GM18858 (cell line): ENCODE measurements around the gene CYP26A1.
"Not testable (repeated sequence)": the region's sequence is repeated elsewhere in the genome, so short reads cannot be mapped to it uniquely, and the experiment has no call there.

ENCODE experiments used
- ATAC-seq: cut with Tn5 transposase; IDR thresholded peaks from one replicate; pipeline ENCODE4 v1.9.1; 2021; ENCODE audit not compliant: unreplicated experiment

The CYP26A1 gene

GRCh38 chr10:93077860-93078337 is 4.2 kb downstream of the CYP26A1 start:
- ATAC-seq, result no peak

- ATAC-seq, result no peak
Measured at GRCh38 chr10:93079663-93080349, 6.1 kb downstream of the CYP26A1 start.

- ATAC-seq, result no peak
Measured at GRCh38 chr10:93080350-93081046, 6.8 kb downstream of the CYP26A1 start.

- no peak for ATAC-seq
Measured at GRCh38 chr10:93081318-93081717, 7.6 kb downstream of the CYP26A1 start.

- no peak for ATAC-seq
Measured at GRCh38 chr10:93081834-93082233, 8.1 kb downstream of the CYP26A1 start.

GRCh38 chr10:93083743-93084539 is 10.2 kb downstream of the CYP26A1 start:
- no peak for ATAC-seq

GRCh38 chr10:93085272-93085859 is 11.7 kb downstream of the CYP26A1 start:
- no peak for ATAC-seq

- no peak for ATAC-seq
Measured at GRCh38 chr10:93086289-93086688, 12.6 kb downstream of the CYP26A1 start.

GRCh38 chr10:93087846-93088245 is 14.2 kb downstream of the CYP26A1 start:
- ATAC-seq, result no peak

GRCh38 chr10:93088466-93088865 is 14.8 kb downstream of the CYP26A1 start:
- no peak for ATAC-seq

- no peak for ATAC-seq
Measured at GRCh38 chr10:93090619-93091018, 16.9 kb downstream of the CYP26A1 start.

- no peak for ATAC-seq
Measured at GRCh38 chr10:93091960-93092359, 18.3 kb downstream of the CYP26A1 start.

- no peak for ATAC-seq
Measured at GRCh38 chr10:93095225-93095624, 21.5 kb downstream of the CYP26A1 start.

- ATAC-seq, result no peak
Measured at GRCh38 chr10:93096901-93097300, 23.2 kb downstream of the CYP26A1 start.

- no peak for ATAC-seq
Measured at GRCh38 chr10:93097386-93097785, 23.7 kb downstream of the CYP26A1 start.

- no peak for ATAC-seq
Measured at GRCh38 chr10:93098816-93099215, 25.1 kb downstream of the CYP26A1 start.

GRCh38 chr10:93099670-93100069 is 26.0 kb downstream of the CYP26A1 start:
- no peak for ATAC-seq

- not testable (repeated sequence) for ATAC-seq
Measured at GRCh38 chr10:93101148-93101547, 27.5 kb downstream of the CYP26A1 start.

GRCh38 chr10:93103953-93104352 is 30.3 kb downstream of the CYP26A1 start:
- ATAC-seq, result no peak

- ATAC-seq, result no peak
Measured at GRCh38 chr10:93106631-93107072, 33.0 kb downstream of the CYP26A1 start.

- ATAC-seq, result peak; percentile 56
Measured at GRCh38 chr10:93110472-93111146, 36.9 kb downstream of the CYP26A1 start.
